Activated CD4-positive, alpha-beta T cell treated with anti-CD3 and anti-CD28 coated beads, Interleukin-2, amount 50 U/mL, for 24 hours (primary cell): Measurements from ENCODE around the gene JAKMIP2.
"Not testable (repeated sequence)": the region's sequence is repeated elsewhere in the genome, so short reads cannot be mapped to it uniquely, and the experiment has no call there.

Source experiments
- DNase-seq, 2 donors: peaks; one replicate each; pipeline ENCODE4 v3.0.0-alpha.2; 2020; ENCODE audit warnings: low read depth in 1 of 2, low spot score in 1 of 2

The JAKMIP2 gene

DNA sequence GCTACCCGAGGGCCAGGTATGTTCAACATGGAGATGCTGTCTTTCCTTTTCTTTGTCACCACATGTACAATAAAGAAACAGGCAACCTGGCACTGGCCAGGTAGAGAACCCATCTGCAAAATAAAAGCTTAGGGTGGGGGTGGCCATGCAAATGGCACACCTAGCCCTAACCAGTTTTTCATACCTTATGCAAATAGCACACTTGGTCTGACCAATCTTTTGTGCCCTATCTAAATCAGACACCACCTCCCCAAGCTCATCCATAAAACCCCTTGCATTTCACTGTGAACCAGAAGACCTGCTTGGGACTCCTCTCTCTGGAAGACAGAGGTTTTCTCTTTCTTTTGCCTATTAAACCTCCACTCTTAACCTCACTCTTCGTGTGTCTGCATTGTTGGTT is 33.9 kb downstream of the JAKMIP2 start:
- DNase-seq: no peak

GRCh38 chr5:147746986-147747385 is 35.5 kb downstream of the JAKMIP2 start:
- DNase-seq: no peak

DNA sequence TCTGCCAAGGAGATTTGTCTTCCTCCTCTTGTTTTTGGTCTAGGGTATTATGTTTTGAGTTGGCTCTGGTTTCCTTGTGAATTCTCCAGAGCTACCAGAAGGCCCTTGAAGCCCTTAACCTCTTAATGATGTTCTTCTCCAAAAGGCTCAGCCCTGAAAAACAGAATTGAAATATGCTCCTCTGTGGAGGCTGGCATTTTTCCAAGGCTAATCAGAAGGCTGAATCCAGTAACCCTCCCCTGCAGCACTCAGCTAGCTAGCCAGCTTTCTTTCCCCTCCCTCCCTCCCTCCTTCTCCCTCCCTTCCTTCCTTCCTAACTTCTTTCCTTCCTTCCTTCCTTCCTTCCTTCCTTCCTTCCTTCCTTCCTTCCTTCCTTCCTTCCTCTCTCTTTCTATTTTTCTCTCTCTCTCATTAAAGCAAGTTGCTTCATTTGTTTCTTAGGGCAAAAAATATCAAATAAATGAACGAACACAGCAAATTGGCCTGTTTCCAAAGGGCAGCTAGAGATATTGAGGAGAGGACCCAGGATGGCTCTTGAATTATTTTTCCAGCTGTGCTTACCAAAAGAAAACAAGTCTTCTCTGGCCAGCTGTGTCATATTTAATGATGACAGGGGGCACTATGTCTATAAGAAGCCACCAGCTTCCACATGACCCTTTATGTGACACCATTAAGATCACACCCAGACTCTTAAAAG is 38.7 kb downstream of the JAKMIP2 start:
- DNase-seq: no peak

- DNase-seq: no peak
These were observed 39.5 kb downstream of the JAKMIP2 start for GRCh38 chr5:147743012-147743411.

GRCh38 chr5:147742151-147742550 is 40.4 kb downstream of the JAKMIP2 start:
- DNase-seq: no peak

GRCh38 chr5:147740864-147741263 is 41.7 kb downstream of the JAKMIP2 start:
- no peak for DNase-seq

- DNase-seq: no peak
These were observed 44.6 kb downstream of the JAKMIP2 start for GRCh38 chr5:147737921-147738320.

GRCh38 chr5:147735621-147736125 is 46.9 kb downstream of the JAKMIP2 start:
- DNase-seq: no peak

GRCh38 chr5:147734894-147735293 is 47.6 kb downstream of the JAKMIP2 start:
- no peak for DNase-seq

DNA sequence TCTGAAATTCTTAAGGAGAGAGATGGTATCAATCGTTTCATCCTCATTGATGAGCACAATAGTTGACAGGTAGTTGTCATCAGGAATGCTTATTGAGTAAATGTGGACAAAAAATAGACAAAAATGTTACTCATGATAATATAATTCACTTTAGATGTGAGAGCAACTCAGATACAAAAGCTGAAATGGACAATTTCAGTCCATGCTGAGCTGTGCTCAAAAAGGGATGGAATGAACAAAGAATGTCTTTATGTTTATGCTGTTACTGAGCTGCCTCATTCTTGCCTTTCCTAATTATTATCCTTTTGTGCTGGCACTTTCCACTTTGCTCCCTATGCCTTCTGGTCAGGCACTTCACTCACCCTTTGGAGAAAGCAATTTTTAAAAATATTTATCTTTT is 49.5 kb downstream of the JAKMIP2 start:
- DNase-seq: no peak

DNA sequence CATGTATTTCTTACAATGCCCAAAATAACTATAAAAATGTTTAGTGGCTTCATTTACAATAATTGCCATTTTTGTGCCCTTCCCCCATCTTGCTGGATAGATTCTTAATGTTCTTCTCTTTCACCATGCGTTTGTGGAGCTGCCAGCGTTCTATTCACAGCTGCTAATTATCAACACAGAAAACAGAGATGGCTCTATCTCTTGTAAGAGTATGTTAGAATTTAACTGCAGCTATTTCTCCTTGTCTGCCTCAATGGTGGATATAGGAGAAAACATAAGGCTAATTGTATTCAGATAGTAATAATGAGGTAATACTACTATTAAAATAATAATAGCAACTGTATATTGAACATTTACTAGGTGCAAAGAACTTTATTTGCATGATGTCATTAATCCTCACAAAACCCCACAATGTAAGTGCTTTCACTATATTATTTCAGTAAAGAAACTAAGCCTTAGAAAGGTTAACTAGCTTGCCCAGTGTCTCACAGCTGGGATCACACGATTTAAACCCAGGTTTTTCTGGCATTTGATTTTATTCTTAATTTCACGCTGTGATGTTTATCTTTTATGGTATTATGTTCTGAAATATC is 50.1 kb downstream of the JAKMIP2 start:
- DNase-seq: no peak

DNA sequence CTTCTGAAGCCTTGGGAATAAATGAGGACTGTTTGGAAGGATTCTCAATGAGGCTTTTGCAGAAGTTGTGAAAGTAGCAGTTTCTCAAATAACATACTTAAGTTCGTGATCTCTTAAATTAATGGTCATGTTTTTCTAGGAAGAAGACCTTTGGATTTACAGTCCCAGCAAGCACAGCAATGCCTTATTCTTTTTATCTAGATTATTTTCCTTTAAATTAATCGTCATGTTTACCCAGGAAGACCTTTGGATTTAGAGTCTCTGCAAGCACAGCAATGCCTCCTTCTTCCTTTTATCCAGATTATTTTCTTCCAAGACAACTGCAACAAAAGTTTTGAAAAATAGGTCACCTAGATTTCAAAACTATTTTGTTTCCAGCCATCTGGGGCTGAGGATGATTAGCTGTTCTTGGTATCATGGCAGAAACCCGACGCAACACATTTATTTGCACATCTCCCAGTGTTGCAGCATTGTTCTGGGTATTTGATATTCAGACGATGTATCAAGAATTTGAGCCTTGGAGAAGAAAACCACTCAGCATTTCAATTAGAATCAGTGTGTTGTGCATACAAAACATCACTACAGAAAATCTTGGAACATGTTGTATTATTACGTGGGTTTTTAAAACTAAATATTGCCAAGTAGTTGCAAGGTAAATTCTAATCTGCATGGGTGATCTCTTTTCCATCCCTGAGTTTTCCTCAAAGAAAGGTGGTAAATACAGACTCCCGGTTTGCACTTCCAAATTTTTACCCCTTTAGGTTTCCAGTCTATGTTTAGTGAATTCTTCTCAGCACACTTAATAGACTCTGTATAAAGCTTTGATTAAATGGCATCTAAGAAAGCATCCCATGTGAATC is 50.9 kb downstream of the JAKMIP2 start:
- DNase-seq: no peak

GRCh38 chr5:147727200-147727599 is 55.3 kb downstream of the JAKMIP2 start:
- no peak for DNase-seq

- DNase-seq: not testable (repeated sequence)
These were observed 61.2 kb downstream of the JAKMIP2 start for GRCh38 chr5:147721191-147721960.

GRCh38 chr5:147713550-147714295 is 68.8 kb downstream of the JAKMIP2 start:
- DNase-seq: no peak

- no peak for DNase-seq
These were observed 69.9 kb downstream of the JAKMIP2 start for GRCh38 chr5:147712598-147712997.

DNA sequence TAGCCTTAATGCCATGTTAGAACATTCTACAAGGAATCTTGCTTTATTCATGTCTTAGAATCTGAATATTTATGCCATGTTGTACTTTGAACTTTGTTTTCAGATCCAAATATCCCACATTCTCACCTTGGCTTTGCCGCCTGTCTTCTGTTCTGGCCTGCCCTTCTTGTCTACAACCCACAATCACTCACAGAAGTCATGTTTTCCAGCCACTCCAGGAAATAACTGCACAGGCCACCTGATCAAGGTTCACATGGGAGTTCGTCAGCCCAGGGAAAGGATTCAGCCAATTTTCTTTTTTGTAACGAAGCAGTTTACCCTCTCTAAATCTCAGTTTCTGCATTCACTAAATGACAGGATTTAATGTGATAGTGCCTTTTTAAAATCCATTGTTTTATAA is 70.5 kb downstream of the JAKMIP2 start:
- no peak for DNase-seq

GRCh38 chr5:147711019-147711418 is 71.5 kb downstream of the JAKMIP2 start:
- DNase-seq: no peak

DNA sequence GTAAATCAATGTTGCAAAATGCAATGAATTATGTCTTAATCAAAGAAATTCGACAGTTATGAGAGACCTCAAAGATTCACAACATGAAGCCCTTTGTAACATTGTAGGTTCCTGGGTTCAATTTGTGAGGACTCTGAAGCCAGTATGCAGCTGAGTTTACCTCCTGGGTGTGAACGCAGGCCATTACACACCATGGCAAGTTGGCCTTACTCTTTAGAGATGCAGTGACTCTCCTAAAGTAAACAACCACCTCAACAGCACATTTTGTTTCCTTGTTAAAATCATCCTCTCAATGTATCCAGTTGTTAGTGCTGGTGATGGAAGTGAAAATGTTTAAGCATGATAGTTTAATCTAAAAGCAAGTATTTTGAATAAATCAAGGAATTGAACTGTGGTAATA is 73.8 kb downstream of the JAKMIP2 start:
- DNase-seq: no peak

DNA sequence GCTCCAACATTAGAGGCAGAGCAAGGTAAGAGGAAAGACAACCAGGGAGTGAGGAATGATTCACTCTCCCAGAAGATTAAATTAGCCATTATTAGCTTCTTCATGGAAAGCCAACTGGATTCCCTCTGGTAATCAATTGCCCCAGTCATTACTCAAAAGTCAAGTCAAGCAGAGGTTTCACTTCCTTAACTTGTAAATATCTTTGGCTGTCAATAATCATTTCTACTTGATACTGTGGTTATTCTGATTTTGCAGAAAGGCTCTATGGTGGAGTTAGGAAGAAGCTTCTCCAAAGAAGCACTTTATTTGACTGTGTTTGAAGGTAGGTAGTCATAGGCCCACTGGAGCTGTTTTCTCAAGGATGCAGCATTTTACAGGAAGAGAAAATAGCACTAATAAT is 78.0 kb downstream of the JAKMIP2 start:
- no peak for DNase-seq
